ENCODE data around the gene ME3. TPM values are rescaled to one million over a fixed set of nuclear protein-coding genes. Genes with fewer than 3 reads are reported as not detected.

ME3 gene
- total and polyA plus RNA-seq, 7 experiments from 2014 or later = 0.48 to 13.7 (median 6.4) TPM

GRCh38 chr11:86586307-86586706, 86.1 kb downstream of the ME3 start:
- Mint-ChIP-seq H3K36me3 (no peaks in the 10 kb centered on the region), H3K27me3 (no peaks in the 10 kb centered on the region), H3K4me3 (no peak overlapping the region), H3K4me1 (peaks cover 0 to 4% (median 0%) of the 10 kb centered on the region in 7 donors), H3K27ac (no peak overlapping the region), H3K9me3 (no peaks in the 10 kb centered on the region)
- no peak overlapping the region for H3K4me3 ChIP-seq (ENCODE audit: low read length)
- H3K27ac ChIP-seq (ENCODE audit: low read depth, low read length) = no peak overlapping the region
- intact Hi-C loops (cut with micrococcal nuclease) = no loop called here
- ATAC-seq (no peak), DNase-seq (no peak)
- no peaks in the 10 kb centered on the region for H3K27me3 ChIP-seq (ENCODE audit: control insufficient read depth in 2 of 2, insufficient read depth in 2 of 2, low read length in 2 of 2)
- no peaks in the 10 kb centered on the region for H3K9me3 ChIP-seq (ENCODE audit: control insufficient read depth in 2 of 3, low read length in 3 of 3)
- POLR2A ChIA-PET = no interaction called here
- no peaks in the 10 kb centered on the region for H3K36me3 ChIP-seq (ENCODE audit: control insufficient read depth in 2 of 3, insufficient read depth in 3 of 3, low read length in 3 of 3)
- CTCF ChIA-PET = no interaction called here
- H3K4me1 ChIP-seq (ENCODE audit: control insufficient read depth in 2 of 2, insufficient read depth in 2 of 2, low read length in 2 of 2) = no peaks in the 10 kb centered on the region

GRCh38 chr11:86582898-86583297, 89.5 kb downstream of the ME3 start:
- Mint-ChIP-seq H3K36me3 (no peaks in the 10 kb centered on the region), H3K4me1 (peaks cover 0 to 2% (median 0%) of the 10 kb centered on the region in 7 donors), H3K27me3 (peaks cover 0 to 2% (median 0%) of the 10 kb centered on the region in 5 donors), H3K27ac (no peak overlapping the region), H3K9me3 (no peaks in the 10 kb centered on the region), H3K4me3 (no peak overlapping the region)
- H3K36me3 ChIP-seq (ENCODE audit: control insufficient read depth in 2 of 3, insufficient read depth in 3 of 3, low read length in 3 of 3) = no peaks in the 10 kb centered on the region
- no peaks in the 10 kb centered on the region for H3K27me3 ChIP-seq (ENCODE audit: control insufficient read depth in 2 of 2, insufficient read depth in 2 of 2, low read length in 2 of 2)
- H3K4me3 ChIP-seq (ENCODE audit: low read length) = no peak overlapping the region
- no peak overlapping the region for H3K27ac ChIP-seq (ENCODE audit: low read depth, low read length)
- ChIA-PET CTCF (no interaction called here), POLR2A (no interaction called here)
- H3K9me3 ChIP-seq (ENCODE audit: control insufficient read depth in 2 of 3, low read length in 3 of 3) = no peaks in the 10 kb centered on the region
- ATAC-seq (no peak), DNase-seq (no peak)
- intact Hi-C loops (cut with micrococcal nuclease) = no loop called here
- no peaks in the 10 kb centered on the region for H3K4me1 ChIP-seq (ENCODE audit: control insufficient read depth in 2 of 2, insufficient read depth in 2 of 2, low read length in 2 of 2)

- ChIA-PET POLR2A (no interaction called here), CTCF (no interaction called here)
- no peak overlapping the region for H3K4me3 ChIP-seq (ENCODE audit: low read length)
- no peak for DNase-seq
- H3K9me3 ChIP-seq (ENCODE audit: control insufficient read depth in 2 of 3, low read length in 3 of 3) = no peaks in the 10 kb centered on the region
- peaks cover 0 to 3% (median 0%) of the 10 kb centered on the region in 5 donors for H3K27me3 Mint-ChIP-seq
- no peak overlapping the region for H3K27ac Mint-ChIP-seq
- no peaks in the 10 kb centered on the region for H3K27me3 ChIP-seq (ENCODE audit: control insufficient read depth in 2 of 2, insufficient read depth in 2 of 2, low read length in 2 of 2)
- ATAC-seq = no peak
- H3K9me3 Mint-ChIP-seq = no peaks in the 10 kb centered on the region
- H3K27ac ChIP-seq (ENCODE audit: low read depth, low read length) = no peak overlapping the region
- no peak overlapping the region for H3K4me3 Mint-ChIP-seq
- no peaks in the 10 kb centered on the region for H3K4me1 ChIP-seq (ENCODE audit: control insufficient read depth in 2 of 2, insufficient read depth in 2 of 2, low read length in 2 of 2)
- peaks cover 0 to 2% (median 0%) of the 10 kb centered on the region in 7 donors for H3K4me1 Mint-ChIP-seq
- no peaks in the 10 kb centered on the region for H3K36me3 ChIP-seq (ENCODE audit: control insufficient read depth in 2 of 3, insufficient read depth in 3 of 3, low read length in 3 of 3)
- intact Hi-C loops (cut with micrococcal nuclease) = no loop called here
- no peaks in the 10 kb centered on the region for H3K36me3 Mint-ChIP-seq
Measured at GRCh38 chr11:86580535-86580934, 91.9 kb downstream of the ME3 start.

- no peaks in the 10 kb centered on the region for H3K9me3 Mint-ChIP-seq
- ATAC-seq (no peak), DNase-seq (no peak)
- no peaks in the 10 kb centered on the region for H3K36me3 ChIP-seq (ENCODE audit: control insufficient read depth in 2 of 3, insufficient read depth in 3 of 3, low read length in 3 of 3)
- no peak overlapping the region for H3K27ac Mint-ChIP-seq
- no peak overlapping the region for H3K27ac ChIP-seq (ENCODE audit: low read depth, low read length)
- no peaks in the 10 kb centered on the region for H3K4me1 ChIP-seq (ENCODE audit: control insufficient read depth in 2 of 2, insufficient read depth in 2 of 2, low read length in 2 of 2)
- CTCF ChIA-PET = no interaction called here
- peaks cover 0 to 3% (median 0%) of the 10 kb centered on the region in 5 donors for H3K27me3 Mint-ChIP-seq
- H3K9me3 ChIP-seq (ENCODE audit: control insufficient read depth in 2 of 3, low read length in 3 of 3) = no peaks in the 10 kb centered on the region
- no peaks in the 10 kb centered on the region for H3K36me3 Mint-ChIP-seq
- peaks cover 0 to 2% (median 0%) of the 10 kb centered on the region in 7 donors for H3K4me1 Mint-ChIP-seq
- intact Hi-C loops (cut with micrococcal nuclease) = no loop called here
- H3K27me3 ChIP-seq (ENCODE audit: control insufficient read depth in 2 of 2, insufficient read depth in 2 of 2, low read length in 2 of 2) = no peaks in the 10 kb centered on the region
- POLR2A ChIA-PET = no interaction called here
- no peak overlapping the region for H3K4me3 Mint-ChIP-seq
- H3K4me3 ChIP-seq (ENCODE audit: low read length) = no peak overlapping the region
Measured at GRCh38 chr11:86579406-86579731, 93.0 kb downstream of the ME3 start.

- Mint-ChIP-seq H3K4me1 (peaks cover 0 to 2% (median 0%) of the 10 kb centered on the region in 7 donors), H3K9me3 (no peaks in the 10 kb centered on the region), H3K27me3 (peaks cover 0 to 3% (median 0%) of the 10 kb centered on the region in 5 donors), H3K36me3 (no peaks in the 10 kb centered on the region), H3K27ac (no peak overlapping the region), H3K4me3 (no peak overlapping the region)
- CTCF ChIA-PET = no interaction called here
- H3K9me3 ChIP-seq (ENCODE audit: control insufficient read depth in 2 of 3, low read length in 3 of 3) = no peaks in the 10 kb centered on the region
- no peaks in the 10 kb centered on the region for H3K27me3 ChIP-seq (ENCODE audit: control insufficient read depth in 2 of 2, insufficient read depth in 2 of 2, low read length in 2 of 2)
- H3K4me1 ChIP-seq (ENCODE audit: control insufficient read depth in 2 of 2, insufficient read depth in 2 of 2, low read length in 2 of 2) = no peaks in the 10 kb centered on the region
- H3K36me3 ChIP-seq (ENCODE audit: control insufficient read depth in 2 of 3, insufficient read depth in 3 of 3, low read length in 3 of 3) = no peaks in the 10 kb centered on the region
- H3K4me3 ChIP-seq (ENCODE audit: low read length) = no peak overlapping the region
- H3K27ac ChIP-seq (ENCODE audit: low read depth, low read length) = no peak overlapping the region
- POLR2A ChIA-PET = no interaction called here
- no peak for ATAC-seq
- no peak for DNase-seq
- intact Hi-C loops (cut with micrococcal nuclease) = no loop called here
Measured at GRCh38 chr11:86578727-86579405, 93.5 kb downstream of the ME3 start.

GRCh38 chr11:86577644-86578636, 94.5 kb downstream of the ME3 start:
- H3K27ac Mint-ChIP-seq = no peak overlapping the region
- H3K27me3 Mint-ChIP-seq = peaks cover 0 to 3% (median 0%) of the 10 kb centered on the region in 5 donors
- H3K27me3 ChIP-seq (ENCODE audit: control insufficient read depth in 2 of 2, insufficient read depth in 2 of 2, low read length in 2 of 2) = no peaks in the 10 kb centered on the region
- no peaks in the 10 kb centered on the region for H3K36me3 ChIP-seq (ENCODE audit: control insufficient read depth in 2 of 3, insufficient read depth in 3 of 3, low read length in 3 of 3)
- H3K4me1 ChIP-seq (ENCODE audit: control insufficient read depth in 2 of 2, insufficient read depth in 2 of 2, low read length in 2 of 2) = no peaks in the 10 kb centered on the region
- ChIA-PET POLR2A (no interaction called here), CTCF (no interaction called here)
- DNase-seq (no peak), ATAC-seq (no peak)
- peaks cover 0 to 3% (median 0%) of the 10 kb centered on the region in 7 donors for H3K4me1 Mint-ChIP-seq
- no peak overlapping the region for H3K27ac ChIP-seq (ENCODE audit: low read depth, low read length)
- no peak overlapping the region for H3K4me3 ChIP-seq (ENCODE audit: low read length)
- no peaks in the 10 kb centered on the region for H3K9me3 ChIP-seq (ENCODE audit: control insufficient read depth in 2 of 3, low read length in 3 of 3)
- intact Hi-C loops (cut with micrococcal nuclease) = no loop called here
- no peaks in the 10 kb centered on the region for H3K9me3 Mint-ChIP-seq
- H3K4me3 Mint-ChIP-seq = no peak overlapping the region
- H3K36me3 Mint-ChIP-seq = no peaks in the 10 kb centered on the region

Data from naive thymus-derived CD4-positive, alpha-beta T cell (primary cell).